GM18526 (cell line): ENCODE data around the gene ASPRV1.

Experiments
- POLR2A ChIP-seq: IDR thresholded peaks from 3 replicates; pipeline ENCODE4 v1.6.1; 2011; ENCODE audit not compliant: insufficient read length; ENCODE audit errors: extremely low read depth

ASPRV1 gene

DNA sequence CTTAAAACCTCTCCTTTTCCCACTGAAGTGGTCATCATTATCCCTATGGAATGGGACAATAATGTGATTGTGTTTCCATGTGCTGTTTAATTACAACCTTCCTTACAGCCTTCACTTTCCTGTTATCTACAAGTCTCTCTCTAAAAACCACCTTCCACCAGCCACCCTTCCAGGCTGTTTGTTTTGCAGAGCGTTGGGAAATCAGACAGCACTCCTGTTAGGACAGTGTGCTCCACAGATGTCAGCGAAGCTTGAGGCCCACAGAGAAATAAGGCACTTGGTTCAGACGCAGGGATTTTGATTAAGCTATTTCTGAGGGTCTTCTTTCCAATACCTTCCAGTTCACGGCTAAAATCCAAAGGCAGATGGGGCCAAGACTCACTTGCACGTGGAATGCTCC is 32.3 kb upstream of the ASPRV1 start:
- no peak for TF ChIP-seq POLR2A

DNA sequence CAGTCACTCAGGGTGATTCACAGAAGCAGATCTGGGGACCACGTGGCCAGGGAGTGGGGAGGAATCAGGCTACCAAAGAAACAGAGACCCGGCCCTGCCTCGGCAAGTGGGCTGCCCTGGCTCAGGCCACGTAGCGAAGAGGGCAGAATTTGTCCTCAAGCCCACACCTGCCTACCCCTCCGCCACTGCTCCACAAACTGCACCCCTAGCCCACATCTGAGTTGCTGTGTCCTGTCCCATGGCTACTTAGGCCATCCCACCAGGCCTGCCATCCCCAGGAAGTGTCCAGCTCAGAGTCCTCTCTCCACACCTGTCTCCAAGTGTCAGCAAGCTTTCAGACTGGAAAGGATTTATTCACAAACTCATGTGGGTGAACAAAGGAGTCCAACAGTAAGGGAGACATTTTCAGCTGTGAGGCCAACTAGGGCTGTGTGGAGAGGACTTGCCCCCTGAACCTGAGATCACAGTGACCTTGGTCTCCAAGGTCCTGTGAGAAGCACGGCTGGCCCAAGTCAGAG is 31.7 kb upstream of the ASPRV1 start:
- no peak for TF ChIP-seq POLR2A

DNA sequence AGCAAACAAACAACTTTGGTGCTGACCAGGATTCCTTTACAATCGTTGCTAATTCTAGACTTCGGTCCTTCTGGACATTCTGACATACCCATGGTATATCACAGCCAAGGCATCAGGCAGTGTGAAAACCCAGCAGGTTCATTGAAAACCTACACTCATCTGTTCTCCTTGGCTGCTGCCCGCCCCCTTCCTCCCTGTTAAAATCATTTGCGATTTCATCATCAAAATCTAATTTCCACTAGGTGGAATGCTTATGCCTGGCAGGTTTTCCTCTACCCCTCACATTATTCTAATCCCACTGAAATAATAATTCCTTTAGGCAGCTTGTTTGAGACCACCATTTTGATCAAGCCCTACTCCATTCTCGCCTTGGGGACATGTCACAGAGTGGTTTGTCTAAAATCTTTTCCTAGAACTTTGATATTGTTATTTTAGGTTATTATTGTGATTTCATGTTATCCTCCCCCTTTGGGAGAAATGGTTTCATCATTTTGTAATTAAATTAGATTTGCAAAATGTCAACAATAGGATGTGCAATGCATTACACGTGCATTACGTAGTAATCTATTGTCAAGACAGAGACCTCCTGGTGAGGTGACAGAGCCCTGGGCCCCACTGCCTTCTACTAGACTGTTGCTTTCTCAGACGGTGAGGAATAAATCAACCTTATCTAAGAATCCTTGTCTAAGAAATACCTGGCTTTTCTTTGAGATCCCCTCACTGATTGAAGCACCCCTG is 31.0 kb upstream of the ASPRV1 start:
- no peak for TF ChIP-seq POLR2A

- no peak for TF ChIP-seq POLR2A
Measured at GRCh38 chr2:69989441-69990105, 28.1 kb upstream of the ASPRV1 start.

DNA sequence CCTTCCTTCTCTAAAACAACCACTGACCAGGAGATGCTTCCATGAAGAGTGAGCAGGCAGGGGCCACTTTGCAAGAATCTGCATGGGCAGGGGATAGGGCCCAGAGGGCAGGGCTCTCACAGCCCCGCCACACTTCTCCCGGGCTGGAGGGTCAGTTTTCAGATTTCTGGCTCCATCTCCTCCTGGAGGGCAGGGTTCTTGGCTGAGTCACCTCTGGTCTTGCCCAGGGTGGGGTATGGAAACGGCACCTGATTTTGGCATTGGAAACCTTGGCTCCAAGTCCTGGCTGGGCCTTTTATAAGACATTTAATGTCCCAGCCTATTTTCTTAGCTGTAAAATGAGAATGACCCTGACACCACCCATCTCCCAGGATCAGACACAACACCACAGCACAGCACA is 27.6 kb upstream of the ASPRV1 start:
- TF ChIP-seq POLR2A, result no peak

DNA sequence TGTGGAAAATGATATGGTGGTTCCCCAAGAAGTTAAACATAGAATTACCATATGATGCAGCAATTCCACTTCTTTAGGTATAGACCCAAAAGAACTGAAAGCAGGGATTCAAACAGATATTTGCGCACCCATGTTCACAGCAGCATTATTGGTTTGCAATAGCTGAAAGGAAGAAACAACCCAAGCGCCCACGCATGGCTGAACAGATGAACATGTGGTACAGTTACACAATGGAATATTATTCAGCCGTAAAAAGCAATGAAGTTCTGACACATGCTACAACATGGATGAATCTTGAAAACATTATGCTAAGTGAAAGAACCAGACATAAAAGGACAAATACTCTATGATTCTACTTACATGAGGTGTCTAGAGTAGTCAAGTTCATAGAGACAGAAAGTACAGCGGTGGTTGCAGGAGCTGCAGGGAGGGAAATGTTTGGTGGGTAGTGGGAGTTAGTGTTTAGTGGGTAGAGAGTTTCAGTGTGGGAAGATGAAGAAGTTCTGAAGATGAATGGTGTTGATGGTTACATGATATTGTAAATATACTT is 26.7 kb upstream of the ASPRV1 start:
- no peak for TF ChIP-seq POLR2A

- TF ChIP-seq POLR2A, result no peak
Measured at GRCh38 chr2:69986691-69987090, 25.3 kb upstream of the ASPRV1 start.

DNA sequence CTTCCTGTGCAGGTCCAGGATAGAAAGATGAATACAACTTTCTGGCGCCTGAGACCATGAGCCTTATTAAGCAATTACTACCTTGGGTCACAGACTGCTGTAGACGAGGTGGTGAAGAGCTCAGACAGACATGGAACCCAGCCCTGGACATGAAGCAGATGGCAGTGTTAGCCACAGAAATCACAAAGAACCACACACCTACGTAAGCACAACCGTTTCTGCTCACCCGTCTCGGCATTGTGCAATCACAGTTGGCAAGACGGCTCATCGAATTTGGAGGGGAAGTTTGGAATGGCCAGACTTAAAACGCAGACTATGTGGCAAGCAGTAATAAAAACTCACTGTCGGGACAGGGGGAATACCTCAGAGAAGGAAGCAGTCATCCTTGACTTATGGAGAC is 24.3 kb upstream of the ASPRV1 start:
- TF ChIP-seq POLR2A, result no peak

- TF ChIP-seq POLR2A, result no peak
Measured at GRCh38 chr2:69985216-69985615, 23.8 kb upstream of the ASPRV1 start.

DNA sequence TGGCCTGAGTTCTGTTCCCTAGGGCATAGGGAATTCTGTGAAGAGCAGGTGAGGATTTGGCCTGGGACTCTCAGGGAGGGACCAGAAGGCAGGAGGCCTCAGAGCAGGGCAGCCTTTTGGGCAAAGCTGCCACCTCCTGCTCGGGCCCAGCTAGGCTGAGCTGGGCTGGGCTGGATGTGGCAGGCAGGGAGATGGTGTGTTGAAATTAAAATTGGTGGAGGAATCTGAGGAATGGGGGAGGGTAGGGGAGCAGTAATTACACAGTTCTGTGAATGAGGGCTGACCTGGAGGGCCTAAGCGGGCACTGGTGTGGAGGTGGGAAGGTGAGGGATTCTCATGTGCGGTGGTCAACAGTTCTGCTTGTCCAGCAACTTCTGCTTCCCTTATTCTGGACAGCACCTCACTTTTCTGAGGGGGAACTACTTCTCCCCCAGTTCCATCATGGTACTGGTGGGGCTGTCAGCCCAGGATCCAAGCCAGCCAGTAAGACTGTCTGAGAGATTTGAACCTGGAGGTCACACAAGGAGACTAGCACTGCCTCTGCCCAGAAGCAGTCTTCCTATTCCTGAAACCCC is 22.0 kb upstream of the ASPRV1 start:
- TF ChIP-seq POLR2A, result no peak

DNA sequence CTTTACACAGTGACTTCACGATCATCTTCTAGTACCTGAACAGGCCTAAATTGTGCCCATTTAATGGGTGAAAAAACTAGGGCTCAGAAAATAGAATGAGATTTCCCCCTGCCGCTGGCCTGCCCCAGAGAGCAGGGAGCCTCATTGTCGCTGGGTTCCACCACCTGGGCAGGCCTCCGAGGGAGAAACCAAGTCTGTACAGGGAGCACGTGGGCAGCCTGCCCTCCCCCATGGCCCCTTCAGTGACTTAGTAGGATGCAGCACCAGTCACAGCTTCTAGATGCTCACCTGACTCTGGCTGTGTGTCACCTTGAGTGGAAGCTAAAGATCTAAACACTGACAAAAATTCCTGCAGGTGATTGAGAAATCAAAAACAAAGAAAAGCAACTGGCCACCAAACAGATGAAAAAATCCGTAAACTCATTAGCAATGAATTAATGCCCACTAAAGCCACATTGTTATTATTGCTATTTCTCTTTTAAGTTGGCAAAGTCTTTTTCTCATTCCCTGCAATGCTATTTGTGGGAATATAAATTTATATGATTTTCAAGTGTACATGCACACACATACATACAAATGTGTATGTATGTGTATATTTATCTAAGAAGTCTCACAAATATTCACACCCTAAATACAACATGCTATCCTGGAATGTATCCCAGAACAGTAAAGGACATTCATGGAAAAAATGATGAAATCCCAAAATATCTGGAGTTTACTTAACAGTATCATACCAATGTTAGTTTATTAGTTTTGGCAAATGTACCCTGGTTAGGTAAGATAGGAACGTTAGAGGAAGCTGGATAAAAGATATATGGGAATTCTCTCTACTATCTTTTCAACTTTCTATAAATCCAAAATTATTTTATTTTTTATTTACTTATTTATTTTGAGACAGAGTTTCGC is 18.7 kb upstream of the ASPRV1 start:
- TF ChIP-seq POLR2A, result no peak

- TF ChIP-seq POLR2A, result no peak
Measured at GRCh38 chr2:69977906-69978482, 16.6 kb upstream of the ASPRV1 start.

DNA sequence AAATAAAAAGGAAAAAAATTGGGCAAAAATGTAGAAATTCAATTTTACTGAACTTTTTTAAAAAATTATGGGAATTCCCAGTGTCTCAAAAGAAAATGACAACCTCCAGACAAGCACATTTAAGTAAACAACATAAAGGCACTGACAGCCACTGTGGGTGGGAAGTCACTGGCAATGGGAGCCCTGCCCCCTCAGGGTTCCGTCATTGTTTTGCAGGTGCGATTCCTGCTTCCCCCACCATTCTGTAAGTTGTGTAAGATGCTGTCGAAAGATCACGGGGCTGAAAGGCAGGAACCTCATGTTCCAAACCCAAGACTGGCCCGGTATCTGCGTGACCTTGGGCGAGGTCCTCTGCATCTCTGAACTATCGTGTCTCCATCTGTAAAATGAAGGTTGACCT is 15.8 kb upstream of the ASPRV1 start:
- no peak for TF ChIP-seq POLR2A

DNA sequence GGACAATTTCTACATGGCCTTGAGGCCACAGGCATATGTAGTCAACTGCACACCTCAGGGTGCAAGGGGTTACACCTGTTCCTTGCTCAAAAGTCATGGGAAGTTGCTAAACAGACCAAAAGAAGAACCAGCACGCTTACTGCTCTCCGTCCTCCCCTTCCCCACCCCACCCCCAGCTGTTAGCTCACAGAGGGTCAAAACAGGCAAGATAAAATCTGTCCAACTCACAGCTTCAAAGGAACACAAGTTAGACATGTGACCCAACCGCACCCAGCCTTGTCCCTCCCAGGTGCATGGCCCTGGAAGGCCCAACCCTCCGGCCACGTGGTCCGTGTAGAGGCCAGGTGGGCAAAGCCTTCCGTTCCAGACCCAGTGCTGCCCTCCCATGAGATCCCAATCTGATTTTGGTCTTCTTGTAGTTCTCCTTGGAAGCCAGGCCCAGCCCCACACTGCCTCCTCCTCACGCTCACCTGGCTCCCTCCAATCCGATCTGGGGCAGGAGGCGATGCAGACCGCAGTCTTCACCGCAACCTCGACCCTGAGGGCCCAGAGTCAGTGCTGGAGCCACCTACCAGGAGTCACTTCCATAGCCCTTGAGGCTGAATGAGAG is 14.5 kb upstream of the ASPRV1 start:
- no peak for TF ChIP-seq POLR2A
